ENCODE data around the gene ACVR1.

- TF ChIP-seq EZH2 (IDR thresholded peaks at IDR 0.05; ENCODE audit: borderline replicate concordance, low read depth, low read length, poor library complexity, severe bottlenecking), result no peak
- TF ChIP-seq CTCF (conservative IDR thresholded peaks at IDR 0.05; ENCODE audit: low read depth, low read length), result no peak
These were observed 4.8 kb upstream of the ACVR1 start for GRCh38 chr2:157880927-157881326.
